ENCODE data around the gene PDE4D.

DNA sequence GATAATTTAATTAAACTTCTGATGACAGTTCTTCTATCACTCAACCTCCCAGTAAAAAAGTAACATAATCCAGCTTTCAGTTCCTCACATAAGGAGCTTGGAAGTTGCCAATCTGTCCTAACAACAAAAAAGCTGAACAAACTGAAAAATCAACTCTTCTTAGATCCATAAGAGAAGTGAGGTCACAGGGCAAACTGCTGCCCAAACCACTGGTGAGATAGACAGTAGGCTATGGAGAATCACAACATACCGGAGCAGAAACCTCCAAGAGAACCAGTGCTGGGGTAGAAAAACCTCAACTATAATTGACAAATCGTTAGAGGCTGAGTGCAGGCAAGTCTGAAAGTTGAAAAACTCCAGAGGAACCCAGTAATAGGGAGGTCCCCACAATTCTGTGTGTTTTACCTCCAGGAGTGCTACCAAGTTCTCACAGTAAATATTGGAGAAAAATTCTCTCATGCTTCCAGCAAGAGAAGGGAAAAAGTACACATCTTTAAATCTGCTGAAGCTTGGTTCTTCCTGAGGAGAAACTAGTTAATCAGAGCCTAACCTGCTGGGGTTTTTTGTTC is 300.0 kb downstream of the PDE4D start:
- TF ChIP-seq, protein P1, sequence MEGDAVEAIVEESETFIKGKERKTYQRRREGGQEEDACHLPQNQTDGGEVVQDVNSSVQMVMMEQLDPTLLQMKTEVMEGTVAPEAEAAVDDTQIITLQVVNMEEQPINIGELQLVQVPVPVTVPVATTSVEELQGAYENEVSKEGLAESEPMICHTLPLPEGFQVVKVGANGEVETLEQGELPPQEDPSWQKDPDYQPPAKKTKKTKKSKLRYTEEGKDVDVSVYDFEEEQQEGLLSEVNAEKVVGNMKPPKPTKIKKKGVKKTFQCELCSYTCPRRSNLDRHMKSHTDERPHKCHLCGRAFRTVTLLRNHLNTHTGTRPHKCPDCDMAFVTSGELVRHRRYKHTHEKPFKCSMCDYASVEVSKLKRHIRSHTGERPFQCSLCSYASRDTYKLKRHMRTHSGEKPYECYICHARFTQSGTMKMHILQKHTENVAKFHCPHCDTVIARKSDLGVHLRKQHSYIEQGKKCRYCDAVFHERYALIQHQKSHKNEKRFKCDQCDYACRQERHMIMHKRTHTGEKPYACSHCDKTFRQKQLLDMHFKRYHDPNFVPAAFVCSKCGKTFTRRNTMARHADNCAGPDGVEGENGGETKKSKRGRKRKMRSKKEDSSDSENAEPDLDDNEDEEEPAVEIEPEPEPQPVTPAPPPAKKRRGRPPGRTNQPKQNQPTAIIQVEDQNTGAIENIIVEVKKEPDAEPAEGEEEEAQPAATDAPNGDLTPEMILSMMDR (conservative IDR thresholded peaks at IDR 0.05 in 1 of 2, IDR thresholded peaks at IDR 0.05 in 1 of 2; ENCODE audit: extremely low read depth in 1 of 2, insufficient read depth in 1 of 2, low read depth in 1 of 2, low read length in 2 of 2), result no peak
- no peak for TF ChIP-seq EZH2 (IDR thresholded peaks at IDR 0.05; ENCODE audit: borderline replicate concordance, low read length)
